OCI-LY7 (cell line): Measurements from ENCODE around the gene RGR.

ENCODE experiments used
- EZH2phosphoT487 ChIP-seq: fragments of 200-600 bp; sonication (generic); IDR thresholded peaks from 2 replicates; pipeline ENCODE4 v1.6.1; 2018; ENCODE audit warnings: low read depth, borderline replicate concordance, mild to moderate bottlenecking, mixed run types, antibody characterized with exemption, low read length, moderate library complexity, mixed read lengths
- TF ChIP-seq, protein P1 (sequence below): fragments of 200-600 bp; sonication (generic); conservative IDR thresholded peaks from 2 replicates; pipeline ENCODE4 v1.5.1; 2014; ENCODE audit warnings: mild to moderate bottlenecking, antibody characterized with exemption, low read length, moderate library complexity, mixed read lengths

- TF ChIP-seq EZH2phosphoT487 = no peak
- TF ChIP-seq, protein P1, sequence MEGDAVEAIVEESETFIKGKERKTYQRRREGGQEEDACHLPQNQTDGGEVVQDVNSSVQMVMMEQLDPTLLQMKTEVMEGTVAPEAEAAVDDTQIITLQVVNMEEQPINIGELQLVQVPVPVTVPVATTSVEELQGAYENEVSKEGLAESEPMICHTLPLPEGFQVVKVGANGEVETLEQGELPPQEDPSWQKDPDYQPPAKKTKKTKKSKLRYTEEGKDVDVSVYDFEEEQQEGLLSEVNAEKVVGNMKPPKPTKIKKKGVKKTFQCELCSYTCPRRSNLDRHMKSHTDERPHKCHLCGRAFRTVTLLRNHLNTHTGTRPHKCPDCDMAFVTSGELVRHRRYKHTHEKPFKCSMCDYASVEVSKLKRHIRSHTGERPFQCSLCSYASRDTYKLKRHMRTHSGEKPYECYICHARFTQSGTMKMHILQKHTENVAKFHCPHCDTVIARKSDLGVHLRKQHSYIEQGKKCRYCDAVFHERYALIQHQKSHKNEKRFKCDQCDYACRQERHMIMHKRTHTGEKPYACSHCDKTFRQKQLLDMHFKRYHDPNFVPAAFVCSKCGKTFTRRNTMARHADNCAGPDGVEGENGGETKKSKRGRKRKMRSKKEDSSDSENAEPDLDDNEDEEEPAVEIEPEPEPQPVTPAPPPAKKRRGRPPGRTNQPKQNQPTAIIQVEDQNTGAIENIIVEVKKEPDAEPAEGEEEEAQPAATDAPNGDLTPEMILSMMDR = no peak
These were observed 48.3 kb downstream of the RGR start for GRCh38 chr10:84293171-84293570.
